Measurements from ENCODE around the gene THAP4.

THAP4 gene

GRCh38 chr2:241676665-241677064 is 39.7 kb upstream of the THAP4 start:
- no peak overlapping the region for H3K27ac ChIP-seq
- TF ChIP-seq, protein P1, sequence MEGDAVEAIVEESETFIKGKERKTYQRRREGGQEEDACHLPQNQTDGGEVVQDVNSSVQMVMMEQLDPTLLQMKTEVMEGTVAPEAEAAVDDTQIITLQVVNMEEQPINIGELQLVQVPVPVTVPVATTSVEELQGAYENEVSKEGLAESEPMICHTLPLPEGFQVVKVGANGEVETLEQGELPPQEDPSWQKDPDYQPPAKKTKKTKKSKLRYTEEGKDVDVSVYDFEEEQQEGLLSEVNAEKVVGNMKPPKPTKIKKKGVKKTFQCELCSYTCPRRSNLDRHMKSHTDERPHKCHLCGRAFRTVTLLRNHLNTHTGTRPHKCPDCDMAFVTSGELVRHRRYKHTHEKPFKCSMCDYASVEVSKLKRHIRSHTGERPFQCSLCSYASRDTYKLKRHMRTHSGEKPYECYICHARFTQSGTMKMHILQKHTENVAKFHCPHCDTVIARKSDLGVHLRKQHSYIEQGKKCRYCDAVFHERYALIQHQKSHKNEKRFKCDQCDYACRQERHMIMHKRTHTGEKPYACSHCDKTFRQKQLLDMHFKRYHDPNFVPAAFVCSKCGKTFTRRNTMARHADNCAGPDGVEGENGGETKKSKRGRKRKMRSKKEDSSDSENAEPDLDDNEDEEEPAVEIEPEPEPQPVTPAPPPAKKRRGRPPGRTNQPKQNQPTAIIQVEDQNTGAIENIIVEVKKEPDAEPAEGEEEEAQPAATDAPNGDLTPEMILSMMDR (conservative IDR thresholded peaks at IDR 0.05), result no peak

DNA sequence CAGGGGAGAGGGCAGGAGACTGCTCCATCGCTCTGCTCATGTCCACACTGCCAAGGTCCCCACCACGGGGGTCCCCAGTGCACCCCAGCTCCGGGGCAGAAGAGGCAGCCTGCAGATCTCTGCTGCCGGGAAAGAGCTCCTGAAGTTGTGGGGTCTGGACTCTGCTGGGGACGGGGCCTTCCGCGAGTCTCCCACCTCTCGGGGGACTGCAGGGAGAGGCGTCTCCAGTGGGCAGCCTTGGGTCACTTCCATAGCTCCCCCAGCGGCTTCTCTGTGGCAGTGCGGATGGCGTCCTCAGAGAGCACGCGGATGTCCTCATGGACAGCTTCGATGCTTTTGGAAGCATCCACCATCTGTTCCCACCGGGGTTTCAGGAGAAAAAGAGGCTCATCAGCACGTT is 38.9 kb upstream of the THAP4 start:
- H3K27ac ChIP-seq, result no peak overlapping the region
- TF ChIP-seq, protein P1 (conservative IDR thresholded peaks at IDR 0.05), result no peak

GRCh38 chr2:241673797-241674725 is 37.1 kb upstream of the THAP4 start:
- no peak overlapping the region for H3K27ac ChIP-seq
- TF ChIP-seq, protein P1 (conservative IDR thresholded peaks at IDR 0.05), result no peak

- H3K27ac ChIP-seq, result no peak overlapping the region
- TF ChIP-seq, protein P1 (conservative IDR thresholded peaks at IDR 0.05), result no peak
These were observed 36.3 kb upstream of the THAP4 start for GRCh38 chr2:241673189-241673663.

DNA sequence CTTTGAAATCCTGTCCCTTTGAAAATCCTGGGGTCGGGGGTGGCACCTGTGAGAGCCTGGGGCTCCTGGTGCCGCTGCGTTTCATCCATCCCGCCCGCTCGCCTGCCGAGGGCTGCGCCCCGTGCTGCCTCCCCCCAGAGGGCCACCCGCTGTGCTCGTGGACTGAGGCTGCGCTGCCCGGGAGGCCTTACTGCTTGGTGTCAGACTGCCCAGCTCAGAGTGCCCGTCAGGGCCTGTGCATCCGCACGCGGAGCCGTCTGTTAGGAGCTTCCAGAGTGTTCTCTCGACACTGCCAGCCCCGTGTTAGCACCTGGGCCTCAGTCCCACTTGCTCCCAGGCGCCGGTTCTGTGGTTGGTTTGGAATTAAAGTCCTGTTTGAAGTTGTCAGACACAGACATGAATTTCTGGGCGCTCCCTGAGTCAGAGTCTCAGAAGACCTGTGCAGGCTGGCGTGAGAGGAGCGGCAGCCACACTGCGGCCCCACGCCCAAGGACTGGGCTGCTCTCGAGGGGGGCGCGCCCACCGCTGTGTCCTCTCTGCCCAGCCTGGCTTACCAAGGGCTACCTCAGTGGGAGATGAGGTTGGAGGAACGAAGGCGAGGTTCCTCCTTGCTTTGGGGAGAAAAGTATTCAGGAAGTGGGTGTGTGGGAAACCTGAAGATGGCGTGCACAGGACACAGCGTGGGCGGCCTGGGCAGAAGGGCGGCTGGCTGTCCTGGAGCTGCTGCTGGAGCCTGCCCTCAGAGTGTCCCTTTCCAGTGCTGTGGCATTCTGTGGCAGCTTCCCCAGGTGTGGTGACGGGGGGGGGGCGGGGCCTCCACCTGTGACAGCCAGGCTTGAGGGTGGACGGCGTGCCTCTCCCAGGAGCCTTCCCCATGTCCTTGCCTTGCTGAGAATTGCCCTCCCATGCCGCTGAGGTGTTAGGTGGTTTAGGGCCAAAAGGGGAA is 35.6 kb upstream of the THAP4 start:
- TF ChIP-seq, protein P1 (conservative IDR thresholded peaks at IDR 0.05), result no peak
- H3K27ac ChIP-seq, result no peak overlapping the region

GRCh38 chr2:241671457-241672240 is 34.7 kb upstream of the THAP4 start:
- H3K27ac ChIP-seq, result no peak overlapping the region
- TF ChIP-seq, protein P1 (conservative IDR thresholded peaks at IDR 0.05), result no peak

Measured in VCaP (cell line).